WERI-Rb-1 (cell line): ENCODE data around the gene TMEM87B.
A peak's percentile ranks its signal among the peaks of the same experiment; 100 is the strongest.
"Not testable (repeated sequence)": the region's sequence is repeated elsewhere in the genome, so short reads cannot be mapped to it uniquely, and the experiment has no call there.

Experiments used
- DNase-seq: peaks from one replicate; pipeline ENCODE4 v3.0.0-alpha.2; 2020
- H3K27ac ChIP-seq: fragments of 250-450 bp; sonication (Bioruptor Pico); 2 replicates; pipeline ENCODE4 v1.5.1; 2020; ENCODE audit warnings: mild to moderate bottlenecking, moderate library complexity
- H3K27me3 ChIP-seq: fragments of 250-450 bp; sonication (Bioruptor Pico); 2 replicates; pipeline ENCODE4 v1.5.1; 2021; ENCODE audit warnings: mild to moderate bottlenecking, low read depth, moderate library complexity; ENCODE audit not compliant: insufficient read depth, severe bottlenecking
- H3K36me3 ChIP-seq: fragments of 250-450 bp; sonication (Bioruptor Pico); 2 replicates; pipeline ENCODE4 v1.5.1; 2020; ENCODE audit warnings: mild to moderate bottlenecking, moderate library complexity
- H3K4me3 ChIP-seq: 2 replicates; pipeline ENCODE4 v1.5.1; 2011; ENCODE audit warnings: low read depth, mild to moderate bottlenecking, control low read depth, low read length
- H3K9me3 ChIP-seq: fragments of 250-450 bp; sonication (Bioruptor Pico); 2 replicates; pipeline ENCODE4 v1.5.1; 2021; ENCODE audit warnings: mild to moderate bottlenecking, moderate library complexity; ENCODE audit not compliant: severe bottlenecking
- TF ChIP-seq, protein P1 (sequence below): IDR thresholded peaks from 2 replicates; pipeline ENCODE4 v1.5.1; 2011; ENCODE audit warnings: low read depth, mild to moderate bottlenecking, control low read depth, inconsistent platforms, low read length

The TMEM87B gene

DNA sequence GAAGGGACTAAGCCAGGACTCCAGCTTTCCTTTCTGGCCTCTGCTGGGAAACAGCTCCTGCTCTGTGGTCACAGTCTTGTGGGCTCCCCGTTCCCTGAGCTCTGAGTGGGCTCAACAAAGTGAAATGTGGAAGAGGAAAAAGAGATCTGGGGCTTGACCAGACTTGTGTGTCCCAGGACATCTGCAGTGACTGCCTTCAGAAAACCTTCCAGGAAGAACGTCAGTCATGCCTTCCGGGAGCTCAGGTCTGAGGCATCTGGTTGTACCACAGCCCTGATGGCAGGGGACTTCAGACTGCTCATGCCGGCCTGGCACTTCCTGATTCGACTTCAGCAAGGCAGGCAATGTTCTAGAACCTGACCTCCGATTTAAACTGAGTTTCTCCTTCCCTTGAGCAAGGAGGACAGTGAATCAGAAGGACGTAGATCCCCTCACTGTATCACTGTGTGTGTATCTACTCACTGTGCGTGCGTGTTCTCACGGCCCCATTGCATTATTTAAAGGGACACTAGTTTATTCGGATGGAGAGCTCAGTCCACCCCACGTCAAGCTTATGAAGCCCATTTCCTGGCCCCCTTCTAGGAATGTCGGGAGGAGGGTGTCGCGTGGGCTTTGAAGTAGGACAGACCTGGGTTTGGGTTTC lies 82.6 kb downstream of the TMEM87B start:
- Histone ChIP-seq H3K27ac (peak overlapping the region; percentile 29; the same call in 1 of the 2 replicates), H3K27me3 (no peaks in the 10 kb centered on the region), H3K36me3 (peaks cover 19% of the 10 kb centered on the region), H3K4me3 (peak overlapping the region; percentile 61), H3K9me3 (no peaks in the 10 kb centered on the region)
- DNase-seq, result no peak
- TF ChIP-seq, protein P1, sequence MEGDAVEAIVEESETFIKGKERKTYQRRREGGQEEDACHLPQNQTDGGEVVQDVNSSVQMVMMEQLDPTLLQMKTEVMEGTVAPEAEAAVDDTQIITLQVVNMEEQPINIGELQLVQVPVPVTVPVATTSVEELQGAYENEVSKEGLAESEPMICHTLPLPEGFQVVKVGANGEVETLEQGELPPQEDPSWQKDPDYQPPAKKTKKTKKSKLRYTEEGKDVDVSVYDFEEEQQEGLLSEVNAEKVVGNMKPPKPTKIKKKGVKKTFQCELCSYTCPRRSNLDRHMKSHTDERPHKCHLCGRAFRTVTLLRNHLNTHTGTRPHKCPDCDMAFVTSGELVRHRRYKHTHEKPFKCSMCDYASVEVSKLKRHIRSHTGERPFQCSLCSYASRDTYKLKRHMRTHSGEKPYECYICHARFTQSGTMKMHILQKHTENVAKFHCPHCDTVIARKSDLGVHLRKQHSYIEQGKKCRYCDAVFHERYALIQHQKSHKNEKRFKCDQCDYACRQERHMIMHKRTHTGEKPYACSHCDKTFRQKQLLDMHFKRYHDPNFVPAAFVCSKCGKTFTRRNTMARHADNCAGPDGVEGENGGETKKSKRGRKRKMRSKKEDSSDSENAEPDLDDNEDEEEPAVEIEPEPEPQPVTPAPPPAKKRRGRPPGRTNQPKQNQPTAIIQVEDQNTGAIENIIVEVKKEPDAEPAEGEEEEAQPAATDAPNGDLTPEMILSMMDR, result no peak

DNA sequence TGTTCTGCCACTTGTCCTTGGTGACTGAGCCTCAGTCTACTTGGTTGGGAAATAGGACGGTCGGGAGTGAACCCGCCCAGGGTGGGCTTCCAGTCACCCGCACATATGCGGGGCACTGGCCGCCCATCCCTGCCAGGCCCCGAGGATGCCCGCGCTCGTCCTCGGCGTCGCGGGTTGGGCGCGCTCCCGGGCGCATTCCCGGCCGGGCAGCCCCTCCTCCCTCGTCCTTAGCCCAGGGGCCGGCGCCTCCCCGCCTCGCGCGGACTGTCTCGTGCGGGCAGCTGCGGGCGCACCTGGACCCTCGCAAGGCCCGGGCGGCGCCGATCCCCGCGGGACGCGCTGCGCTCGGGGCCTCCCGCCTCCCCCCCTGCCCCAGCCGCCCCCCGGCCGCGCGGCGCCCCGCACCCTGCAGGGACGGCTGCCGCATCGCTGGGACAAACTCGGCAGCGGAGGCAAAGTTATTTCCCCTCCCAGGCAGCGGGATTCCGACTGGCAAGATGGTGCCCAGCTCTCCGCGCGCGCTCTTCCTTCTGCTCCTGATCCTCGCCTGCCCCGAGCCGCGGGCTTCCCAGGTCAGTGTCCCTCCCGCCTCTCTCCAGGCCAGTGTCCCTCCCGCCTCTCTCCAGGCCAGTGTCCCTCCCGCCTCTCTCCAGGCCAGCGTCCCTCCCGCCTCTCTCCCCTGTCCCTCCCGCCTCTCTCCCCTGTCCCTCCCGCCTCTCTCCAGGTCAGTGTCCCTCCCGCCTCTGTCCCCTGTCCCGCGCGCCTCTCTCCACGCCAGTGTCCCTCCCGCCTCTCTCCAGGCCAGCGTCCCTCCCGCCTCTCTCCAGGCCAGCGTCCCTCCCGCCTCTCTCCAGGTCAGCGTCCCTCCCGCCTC lies 83.3 kb downstream of the TMEM87B start, which contains the start of gene FBLN7:
Gene FBLN7 (plus strand): TSS at position 227 of the 874 bp plus-strand sequence. CDS start 271 bp downstream, at position 498.
- DNase-seq, result peak; percentile 53
- Histone ChIP-seq H3K4me3 (peak within 1 kb of the TSS; percentile 61), H3K27ac (peak within 1 kb of the TSS; percentile 51; the same call in 1 of the 2 replicates), H3K36me3 (peaks cover 19% of the 10 kb centered on the region), H3K9me3 (no peaks in the 10 kb centered on the region), H3K27me3 (no peaks in the 10 kb centered on the region)
- TF ChIP-seq, protein P1, result no peak

DNA sequence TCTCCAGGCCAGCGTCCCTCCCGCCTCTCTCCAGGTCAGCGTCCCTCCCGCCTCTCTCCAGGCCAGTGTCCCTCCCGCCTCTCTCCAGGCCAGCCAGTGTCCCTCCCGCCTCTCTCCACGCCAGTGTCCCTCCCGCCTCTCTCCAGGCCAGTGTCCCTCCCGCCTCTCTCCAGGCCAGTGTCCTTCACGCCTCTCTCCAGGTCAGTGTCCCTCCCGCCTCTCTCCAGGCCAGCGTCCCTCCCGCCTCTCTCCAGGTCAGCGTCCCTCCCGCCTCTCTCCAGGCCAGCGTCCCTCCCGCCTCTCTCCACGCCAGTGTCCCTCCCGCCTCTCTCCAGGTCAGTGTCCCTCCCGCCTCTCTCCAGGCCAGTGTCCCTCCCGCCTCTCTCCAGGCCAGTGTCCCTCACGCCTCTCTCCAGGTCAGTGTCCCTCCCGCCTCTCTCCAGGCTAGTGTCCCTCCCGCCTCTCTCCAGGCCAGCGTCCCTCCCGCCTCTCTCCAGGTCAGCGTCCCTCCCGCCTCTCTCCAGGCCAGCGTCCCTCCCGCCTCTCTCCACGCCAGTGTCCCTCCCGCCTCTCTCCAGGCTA lies 84.1 kb downstream of the TMEM87B start:
- not testable (repeated sequence) for H3K27ac ChIP-seq, H3K9me3 ChIP-seq, H3K27me3 ChIP-seq, DNase-seq
- Histone ChIP-seq H3K36me3 (peaks cover 19% of the 10 kb centered on the region), H3K4me3 (peak overlapping the region; percentile 61)

DNA sequence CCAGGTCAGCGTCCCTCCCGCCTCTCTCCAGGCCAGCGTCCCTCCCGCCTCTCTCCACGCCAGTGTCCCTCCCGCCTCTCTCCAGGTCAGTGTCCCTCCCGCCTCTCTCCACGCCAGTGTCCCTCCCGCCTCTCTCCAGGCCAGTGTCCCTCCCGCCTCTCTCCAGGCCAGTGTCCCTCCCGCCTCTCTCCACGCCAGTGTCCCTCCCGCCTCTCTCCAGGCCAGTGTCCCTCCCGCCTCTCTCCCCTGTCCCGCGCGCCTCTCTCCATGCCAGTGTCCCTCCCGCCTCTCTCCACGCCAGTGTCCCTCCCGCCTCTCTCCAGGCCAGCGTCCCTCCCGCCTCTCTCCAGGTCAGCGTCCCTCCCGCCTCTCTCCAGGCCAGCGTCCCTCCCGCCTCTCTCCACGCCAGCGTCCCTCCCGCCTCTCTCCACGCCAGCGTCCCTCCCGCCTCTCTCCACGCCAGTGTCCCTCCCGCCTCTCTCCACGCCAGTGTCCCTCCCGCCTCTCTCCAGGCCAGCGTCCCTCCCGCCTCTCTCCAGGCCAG lies 84.7 kb downstream of the TMEM87B start:
- Histone ChIP-seq H3K36me3 (peaks cover 19% of the 10 kb centered on the region), H3K4me3 (peak overlapping the region; percentile 37)
- peak; percentile 26 for DNase-seq
- H3K27me3 ChIP-seq, H3K9me3 ChIP-seq, H3K27ac ChIP-seq: not testable (repeated sequence)

DNA sequence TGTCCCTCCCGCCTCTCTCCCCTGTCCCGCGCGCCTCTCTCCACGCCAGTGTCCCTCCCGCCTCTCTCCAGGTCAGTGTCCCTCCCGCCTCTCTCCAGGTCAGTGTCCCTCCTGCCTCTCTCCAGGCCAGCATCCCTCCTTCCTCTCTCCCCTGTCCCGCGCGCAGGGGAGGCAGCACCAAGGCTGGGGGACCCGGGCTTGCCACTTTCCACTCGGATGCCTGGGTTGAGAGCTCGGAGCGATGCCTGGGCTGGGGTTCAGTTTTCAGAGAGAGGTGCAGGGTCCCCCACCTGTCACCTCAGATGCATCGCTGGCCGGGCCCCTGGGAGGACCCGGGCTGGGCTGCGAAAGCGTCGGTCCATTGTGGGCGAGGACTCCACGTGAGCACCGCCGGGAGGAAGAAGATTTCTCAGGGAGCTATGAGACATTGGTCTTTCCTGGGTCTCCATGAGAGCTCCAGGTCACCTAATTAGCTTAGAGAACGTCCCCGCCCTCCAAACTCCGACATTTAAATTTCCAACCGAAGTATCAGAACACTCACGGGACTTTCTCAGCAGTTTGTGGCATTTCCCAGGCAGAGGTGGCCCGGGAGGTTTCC lies 85.2 kb downstream of the TMEM87B start:
- DNase-seq, result no peak
- H3K9me3 ChIP-seq, result no peaks in the 10 kb centered on the region
- H3K27me3 ChIP-seq, result no peaks in the 10 kb centered on the region
- TF ChIP-seq, protein P1, result no peak
- H3K4me3 ChIP-seq, result peak overlapping the region; percentile 37
- peak overlapping the region; percentile 46 for H3K27ac ChIP-seq
- H3K36me3 ChIP-seq, result peaks cover 19% of the 10 kb centered on the region

DNA sequence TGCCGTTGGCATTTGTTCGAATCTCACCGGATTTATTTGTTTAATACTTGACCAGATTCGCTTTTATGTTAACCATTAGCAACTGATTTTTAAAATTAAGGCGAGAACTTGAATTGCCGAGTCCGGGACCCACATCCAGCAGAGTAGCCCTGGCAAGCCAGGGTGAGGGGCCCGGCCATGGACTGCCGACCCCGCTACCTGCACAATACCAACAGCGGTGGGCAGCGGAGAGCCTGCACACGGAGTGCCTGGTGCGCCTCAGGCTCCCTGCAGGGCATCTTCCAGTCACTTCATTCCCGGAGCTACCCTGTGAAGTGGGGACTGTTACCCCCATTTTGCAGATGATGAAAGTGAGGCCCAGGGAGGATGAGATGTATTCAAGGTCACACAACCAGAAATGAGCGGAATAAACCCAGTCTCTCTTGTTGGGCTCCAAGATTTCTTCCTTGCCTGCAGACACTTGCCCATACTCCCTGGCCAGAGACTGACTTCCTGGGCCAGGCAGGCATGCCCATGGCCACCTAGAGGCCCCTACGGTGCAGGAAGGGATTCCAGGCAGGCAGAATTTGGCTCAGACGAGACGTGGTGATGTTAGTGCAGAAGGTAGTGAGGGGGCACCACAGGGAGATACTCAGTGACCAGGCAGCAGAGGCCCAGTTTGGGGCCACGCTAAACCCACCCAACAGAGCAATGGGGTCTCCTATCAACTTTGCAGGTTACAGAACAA lies 86.0 kb downstream of the TMEM87B start:
- Histone ChIP-seq H3K27me3 (no peaks in the 10 kb centered on the region), H3K4me3 (no peak overlapping the region), H3K27ac (no peak overlapping the region; the same call in 1 of the 2 replicates), H3K36me3 (peaks cover 19% of the 10 kb centered on the region), H3K9me3 (no peaks in the 10 kb centered on the region)
- DNase-seq, result no peak
- TF ChIP-seq, protein P1, result no peak
